DMS53 treated with DMSO at 0.1 percent for 48 hours (cell line): Measurements from ENCODE around the gene SLC25A43.
"Not testable (repeated sequence)": the region's sequence is repeated elsewhere in the genome, so short reads cannot be mapped to it uniquely, and the experiment has no call there.

Experiments
- DNase-seq: peaks from one replicate; lab custom pipeline; 2025; ENCODE audit not compliant: unreplicated experiment; lab: John Stamatoyannopoulos, UW

Gene SLC25A43

GRCh38 chrX:119398974-119399771, at the start of gene SLC25A43:
Gene SLC25A43, plus strand, starts transcription at chrX:119399336. Its CDS starts 68 bp downstream, at chrX:119399404.
- DNase-seq, result no peak

GRCh38 chrX:119359618-119360382, 39.3 kb upstream of the SLC25A43 start:
- no peak for DNase-seq

GRCh38 chrX:119361451-119361850, 37.7 kb upstream of the SLC25A43 start:
- DNase-seq, result not testable (repeated sequence)

GRCh38 chrX:119362074-119362473, 37.1 kb upstream of the SLC25A43 start:
- not testable (repeated sequence) for DNase-seq

- DNase-seq, result no peak
Observed at GRCh38 chrX:119363391-119363790, 35.7 kb upstream of the SLC25A43 start.

- DNase-seq, result not testable (repeated sequence)
Observed at GRCh38 chrX:119371861-119372260, 27.3 kb upstream of the SLC25A43 start.

GRCh38 chrX:119374736-119375135, 24.4 kb upstream of the SLC25A43 start:
- DNase-seq, result no peak

- DNase-seq, result no peak
Observed at GRCh38 chrX:119375561-119375960, 23.6 kb upstream of the SLC25A43 start.

GRCh38 chrX:119376312-119376711, 22.8 kb upstream of the SLC25A43 start:
- no peak for DNase-seq

GRCh38 chrX:119381349-119381944, 17.7 kb upstream of the SLC25A43 start:
- DNase-seq, result no peak

GRCh38 chrX:119382606-119383005, 16.5 kb upstream of the SLC25A43 start:
- no peak for DNase-seq

- not testable (repeated sequence) for DNase-seq
Observed at GRCh38 chrX:119386685-119387084, 12.5 kb upstream of the SLC25A43 start.

GRCh38 chrX:119387426-119387825, 11.7 kb upstream of the SLC25A43 start:
- not testable (repeated sequence) for DNase-seq

GRCh38 chrX:119389214-119389613, 9.9 kb upstream of the SLC25A43 start:
- no peak for DNase-seq

- no peak for DNase-seq
Observed at GRCh38 chrX:119389871-119390501, 9.2 kb upstream of the SLC25A43 start.

- peak; percentile 33 for DNase-seq
Observed at GRCh38 chrX:119391279-119391678, 7.9 kb upstream of the SLC25A43 start.

GRCh38 chrX:119393144-119393543, 6.0 kb upstream of the SLC25A43 start:
- DNase-seq, result no peak

- DNase-seq, result no peak
Observed at GRCh38 chrX:119398587-119398973, 556 bp upstream of the SLC25A43 start.

GRCh38 chrX:119399772-119400101, 601 bp downstream of the SLC25A43 start:
- DNase-seq, result no peak

- DNase-seq, result peak; percentile 12
Observed at GRCh38 chrX:119401569-119401968, 2.4 kb downstream of the SLC25A43 start.

- no peak for DNase-seq
Observed at GRCh38 chrX:119402588-119402987, 3.5 kb downstream of the SLC25A43 start.
